HepG2 (cell line): Measurements from ENCODE around the gene IL6ST. TPM values are rescaled to one million over a fixed set of nuclear protein-coding genes. Genes with fewer than 3 reads are reported as not detected.

ENCODE experiments used
- ATF7 ChIP-seq, 2 experiments: fragments of 450-650 bp in 1 of 2; sonication (generic) in 1 of 2; formaldehyde crosslinking in 1 of 2; IDR thresholded peaks; 2 replicates each; pipeline versions ENCODE4 v1.4.0 to v1.6.1; 2016 to 2020; ENCODE audit warnings: antibody characterized with exemption in 1 of 2, mild to moderate bottlenecking in 1 of 2, missing genetic modification reagents in 1 of 2
- ATF7-NPFF ChIP-seq: sonication (generic); formaldehyde crosslinking; IDR thresholded peaks from 2 replicates; pipeline ENCODE4 v1.8.1; 2023; ENCODE audit warnings: mild to moderate bottlenecking, low read depth, missing genetic modification reagents, moderate library complexity
- DZIP1 ChIP-seq: sonication (generic); formaldehyde crosslinking; IDR thresholded peaks from 2 replicates; pipeline ENCODE4 v1.5.0; 2020; ENCODE audit warnings: mild to moderate bottlenecking, missing genetic modification reagents
- GABPB1 ChIP-seq: IDR thresholded peaks from 2 replicates; pipeline ENCODE4 v1.6.1; 2016; ENCODE audit warnings: mild to moderate bottlenecking, missing genetic modification reagents, moderate library complexity, missing compliant biosample characterization
- IRF1 ChIP-seq: sonication (generic); formaldehyde crosslinking; IDR thresholded peaks from 2 replicates; pipeline ENCODE4 v1.4.0; 2020; ENCODE audit warnings: low read depth, mild to moderate bottlenecking, missing genetic modification reagents
- SYNCRIP ChIP-seq: fragments of 200-400 bp; formaldehyde crosslinking; IDR thresholded peaks from 2 replicates; pipeline ENCODE4 v1.6.1; 2018; ENCODE audit warnings: mild to moderate bottlenecking, low read depth, low read length; ENCODE audit not compliant: insufficient read depth
- TFDP1 ChIP-seq: IDR thresholded peaks from 2 replicates; pipeline ENCODE4 v1.6.1; 2016; ENCODE audit warnings: missing compliant biosample characterization, missing genetic modification reagents, borderline replicate concordance
- XBP1 ChIP-seq: sonication (generic); formaldehyde crosslinking; IDR thresholded peaks from 2 replicates; pipeline ENCODE4 v1.5.0; 2020; ENCODE audit warnings: missing genetic modification reagents
- ZMYM2 ChIP-seq: sonication (generic); formaldehyde crosslinking; IDR thresholded peaks from 2 replicates; pipeline ENCODE4 v1.8.0; 2022; ENCODE audit warnings: mild to moderate bottlenecking, missing genetic modification reagents
- polyA plus RNA-seq, 8 experiments: library from polyadenylated mRNA; depleted of rRNA in 3 of 8; stranded (reverse) in 7 of 8; unstranded in 1 of 8; fragments of >200 nt; fragmentation: Illumina TruSeq in 4 of 8; extraction: Trizol in 4 of 8; gene quantifications; 2 replicates each; pipeline versions ENCODE4 v1.2.1 to v1.2.3, GENCODE V29; 2011 to 2016; ENCODE audit warnings: low read depth in 4 of 8, missing spikeins in 1 of 8, mixed read lengths in 1 of 8; ENCODE audit not compliant: insufficient read depth in 1 of 8
- total RNA-seq, 5 experiments: library from RNA; depleted of rRNA; stranded (reverse); fragments of >200 nt; fragmentation: Illumina TruSeq; extraction: Trizol; gene quantifications; 2 replicates each; pipeline ENCODE4 v1.2.3, GENCODE V29; 2016; ENCODE audit warnings: low read depth in 1 of 5

The IL6ST gene
- total and polyA plus RNA-seq, 2 of the 13 experiments (the other 11 are each of a cell fraction or from before 2014, with no cell fraction given): 66.6 to 166 TPM

- TF ChIP-seq DZIP1 (no peak), IRF1 (no peak), TFDP1 (CRISPR knock-in tag) (no peak), GABPB1 (no peak), SYNCRIP (no peak), XBP1 (no peak), ATF7-NPFF (CRISPR knock-in tag) (no peak), ZMYM2 (CRISPR knock-in tag) (no peak), ATF7 (IDR thresholded peaks at IDR 0.05) (no peak), ATF7 (CRISPR knock-in tag; IDR thresholded peaks at IDR 0.05) (no peak)
Measured at GRCh38 chr5:55905251-55905650, 89.5 kb downstream of the IL6ST start (continued).
